GM08714 (cell line): ENCODE results near the gene PLCB1.

Source experiments
- H3K4me3 ChIP-seq: fragments of 200-500 bp; sonication (Bioruptor generic); 2 replicates; pipeline ENCODE4 v1.5.1; 2014; ENCODE audit warnings: mild to moderate bottlenecking, low read length, inconsistent platforms
- ZNF274 ChIP-seq: IDR thresholded peaks from 2 replicates; pipeline ENCODE4 v1.6.1; 2012; ENCODE audit warnings: mild to moderate bottlenecking, low read depth, low read length

PLCB1 gene

GRCh38 chr20:8673116-8673515, 541.0 kb downstream of the PLCB1 start:
- no peak overlapping the region for H3K4me3 ChIP-seq

GRCh38 chr20:8675896-8676295, 543.8 kb downstream of the PLCB1 start:
- TF ChIP-seq ZNF274: no peak
- H3K4me3 ChIP-seq: no peak overlapping the region

More at GRCh38 chr20:8673116-8673515, 541.0 kb downstream of the PLCB1 start:
- no peak for TF ChIP-seq ZNF274

GRCh38 chr20:8678098-8678776, 546.2 kb downstream of the PLCB1 start:
- TF ChIP-seq ZNF274: no peak
- H3K4me3 ChIP-seq: no peak overlapping the region

GRCh38 chr20:8689337-8689736, 557.3 kb downstream of the PLCB1 start:
- TF ChIP-seq ZNF274: no peak
- H3K4me3 ChIP-seq: no peak overlapping the region

GRCh38 chr20:8690074-8690473, 558.0 kb downstream of the PLCB1 start:
- TF ChIP-seq ZNF274: no peak
- H3K4me3 ChIP-seq: no peak overlapping the region

GRCh38 chr20:8693709-8694108, 561.6 kb downstream of the PLCB1 start:
- no peak for TF ChIP-seq ZNF274
- no peak overlapping the region for H3K4me3 ChIP-seq

- no peak overlapping the region for H3K4me3 ChIP-seq
- no peak for TF ChIP-seq ZNF274
Observed at GRCh38 chr20:8700756-8701155, 568.7 kb downstream of the PLCB1 start.

GRCh38 chr20:8706961-8707700, 575.1 kb downstream of the PLCB1 start:
- TF ChIP-seq ZNF274: no peak
- H3K4me3 ChIP-seq: no peak overlapping the region

GRCh38 chr20:8709627-8710026, 577.6 kb downstream of the PLCB1 start:
- no peak for TF ChIP-seq ZNF274

GRCh38 chr20:8711501-8711900, 579.4 kb downstream of the PLCB1 start:
- TF ChIP-seq ZNF274: no peak
- no peak overlapping the region for H3K4me3 ChIP-seq

More at GRCh38 chr20:8709627-8710026, 577.6 kb downstream of the PLCB1 start:
- no peak overlapping the region for H3K4me3 ChIP-seq

- TF ChIP-seq ZNF274: no peak
- H3K4me3 ChIP-seq: no peak overlapping the region
Observed at GRCh38 chr20:8714206-8714605, 582.1 kb downstream of the PLCB1 start.

GRCh38 chr20:8718279-8718678, 586.2 kb downstream of the PLCB1 start:
- H3K4me3 ChIP-seq: no peak overlapping the region
- TF ChIP-seq ZNF274: no peak

- no peak overlapping the region for H3K4me3 ChIP-seq
- TF ChIP-seq ZNF274: no peak
Observed at GRCh38 chr20:8720089-8720488, 588.0 kb downstream of the PLCB1 start.

GRCh38 chr20:8721098-8721497, 589.0 kb downstream of the PLCB1 start:
- no peak overlapping the region for H3K4me3 ChIP-seq
- TF ChIP-seq ZNF274: no peak

- H3K4me3 ChIP-seq: no peak overlapping the region
- TF ChIP-seq ZNF274: no peak
Observed at GRCh38 chr20:8722277-8722928, 590.3 kb downstream of the PLCB1 start.
